Germinal center (tissue), 1 donor: ENCODE results near the gene LAIR2.
"Not testable (repeated sequence)": the region's sequence is repeated elsewhere in the genome, so short reads cannot be mapped to it uniquely, and the experiment has no call there.

Source experiments
- DNase-seq: peaks from one replicate; pipeline ENCODE4 v3.0.0; 2012; ENCODE audit warnings: mixed read lengths, low spot score

Gene LAIR2

DNA sequence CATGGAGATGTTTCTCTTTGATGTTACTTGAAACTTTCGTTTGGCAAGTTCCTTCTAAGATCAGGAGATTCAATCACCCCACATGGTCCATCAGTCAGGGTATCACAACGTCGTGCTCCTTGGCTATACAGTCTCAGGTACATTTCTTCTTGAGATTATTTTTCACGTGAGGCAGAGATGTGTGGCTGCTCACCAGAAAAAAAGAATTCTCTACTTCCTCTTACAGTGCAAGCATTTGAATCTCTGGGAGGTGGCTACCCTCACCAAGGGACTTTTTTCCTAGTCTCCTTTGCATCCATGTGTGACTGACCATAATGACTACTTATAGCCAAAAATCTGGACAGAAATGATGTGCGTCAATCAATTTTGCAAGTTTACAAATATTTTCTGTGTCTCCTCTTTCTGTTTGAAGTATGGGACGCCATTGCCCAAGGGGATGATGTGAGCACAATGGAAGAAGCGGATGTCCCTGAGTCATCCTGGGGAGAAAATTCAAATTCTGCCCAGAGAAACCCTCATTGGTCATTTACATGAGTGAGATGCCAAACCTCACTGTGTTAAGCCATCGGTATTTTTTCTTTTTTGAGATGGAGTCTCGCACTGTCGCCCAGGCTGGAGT is 8.6 kb upstream of the LAIR2 start:
- DNase-seq, result no peak

DNA sequence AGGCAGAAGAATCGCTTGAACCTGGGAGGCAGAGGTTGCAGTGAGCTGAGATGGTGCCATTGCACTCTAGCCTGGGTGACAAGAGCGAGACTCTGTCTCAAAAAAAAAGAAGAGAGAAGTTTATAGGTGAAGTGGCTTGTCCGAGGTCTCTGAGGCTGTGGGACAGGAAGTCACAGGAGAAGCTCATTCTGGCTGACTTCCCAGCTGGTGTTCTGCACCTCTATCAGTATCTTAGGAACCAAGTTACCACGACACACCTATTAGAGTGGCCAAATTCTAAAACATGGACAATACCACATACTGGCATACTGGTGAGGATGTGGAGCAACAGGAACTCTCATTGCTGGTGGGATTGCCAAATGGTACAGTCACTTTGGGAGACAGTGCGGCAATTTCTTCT is 7.3 kb upstream of the LAIR2 start:
- DNase-seq, result not testable (repeated sequence)

DNA sequence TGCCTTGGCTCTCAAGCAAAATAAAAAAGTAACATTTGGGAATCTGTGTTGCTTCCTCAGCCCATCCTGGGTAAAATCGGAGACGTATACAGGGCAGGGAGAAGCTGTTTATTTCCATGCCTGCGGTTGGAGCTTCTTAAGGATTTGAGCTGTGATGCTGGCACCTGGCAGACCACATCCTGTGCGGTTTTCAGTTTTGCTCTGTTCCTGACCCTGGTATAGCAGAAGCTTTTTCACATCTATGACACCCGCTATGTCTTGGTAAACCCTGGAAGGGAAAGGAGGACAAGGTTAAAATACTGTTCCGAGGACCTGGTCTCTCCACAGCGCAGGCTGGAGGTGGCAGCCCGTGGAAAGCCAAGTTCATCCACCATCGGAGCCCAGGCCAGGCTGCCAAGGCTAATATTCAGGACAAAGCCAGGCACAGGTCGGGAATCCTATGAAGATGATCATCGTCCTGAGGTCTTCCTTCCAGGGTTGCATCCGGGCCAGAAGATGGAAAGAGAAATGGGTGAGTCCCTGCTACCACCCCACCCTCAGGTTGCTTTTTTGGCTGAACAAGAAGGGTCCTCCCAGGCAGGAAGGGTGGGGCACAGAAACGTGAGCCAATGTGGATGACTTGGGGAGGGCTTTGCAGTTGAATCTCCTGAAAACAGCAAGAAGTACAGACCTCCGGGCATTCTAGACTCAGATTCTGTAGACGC is 4.7 kb upstream of the LAIR2 start:
- DNase-seq, result not testable (repeated sequence)

DNA sequence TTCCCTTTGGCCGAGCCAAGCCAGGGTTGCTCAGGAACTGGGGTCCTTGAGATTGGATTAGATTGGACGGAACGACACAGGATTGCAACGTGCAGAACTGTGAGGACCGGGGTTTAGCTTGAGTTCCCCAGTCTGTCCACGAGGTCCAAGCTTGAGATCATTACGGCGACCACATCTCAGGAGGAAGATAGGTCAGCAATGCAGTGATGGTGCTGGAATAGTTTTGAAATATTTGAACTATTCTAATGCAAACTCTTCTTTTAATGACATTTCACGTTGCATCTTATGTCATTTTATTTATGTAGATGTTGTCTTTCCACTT is 4.2 kb upstream of the LAIR2 start:
- not testable (repeated sequence) for DNase-seq

DNA sequence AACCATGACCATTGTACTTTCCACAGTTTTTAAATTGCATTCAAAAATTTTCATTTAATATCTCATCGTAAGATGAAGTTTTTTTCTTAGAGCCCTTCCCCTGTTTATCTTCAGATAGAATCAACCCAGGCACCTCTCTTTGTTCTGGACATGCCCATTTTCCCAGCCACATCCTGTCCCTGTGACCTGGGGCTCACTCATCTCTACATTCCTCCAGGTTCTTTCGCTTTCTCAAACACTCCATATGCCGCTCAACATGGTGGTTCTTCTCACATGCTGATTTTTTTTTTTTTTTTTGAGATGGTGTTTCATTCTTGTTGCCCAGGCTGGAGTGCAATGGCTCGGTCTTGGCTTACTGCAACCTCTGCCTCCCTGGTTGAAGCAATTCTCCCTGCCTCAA is 2.9 kb downstream of the LAIR2 start:
- DNase-seq, result not testable (repeated sequence)

DNA sequence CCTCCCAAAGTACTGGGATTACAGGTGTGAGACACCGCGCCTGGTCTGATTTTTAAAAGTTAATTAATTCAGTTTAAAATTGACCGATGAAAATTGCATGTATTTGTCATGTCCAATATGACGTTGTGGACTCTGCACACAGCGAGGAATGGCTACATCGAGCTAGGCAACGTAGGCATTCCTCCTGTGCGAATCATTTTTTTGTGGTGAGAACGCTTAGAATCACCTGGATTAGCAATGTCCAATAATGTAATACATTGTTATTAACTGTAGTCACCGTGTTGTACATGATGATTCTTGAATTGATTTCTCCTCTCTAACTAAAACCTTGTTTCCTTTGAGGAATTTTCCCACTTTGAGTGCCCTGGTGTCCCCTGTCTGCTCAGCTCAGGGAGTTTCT is 3.4 kb downstream of the LAIR2 start:
- no peak for DNase-seq

DNA sequence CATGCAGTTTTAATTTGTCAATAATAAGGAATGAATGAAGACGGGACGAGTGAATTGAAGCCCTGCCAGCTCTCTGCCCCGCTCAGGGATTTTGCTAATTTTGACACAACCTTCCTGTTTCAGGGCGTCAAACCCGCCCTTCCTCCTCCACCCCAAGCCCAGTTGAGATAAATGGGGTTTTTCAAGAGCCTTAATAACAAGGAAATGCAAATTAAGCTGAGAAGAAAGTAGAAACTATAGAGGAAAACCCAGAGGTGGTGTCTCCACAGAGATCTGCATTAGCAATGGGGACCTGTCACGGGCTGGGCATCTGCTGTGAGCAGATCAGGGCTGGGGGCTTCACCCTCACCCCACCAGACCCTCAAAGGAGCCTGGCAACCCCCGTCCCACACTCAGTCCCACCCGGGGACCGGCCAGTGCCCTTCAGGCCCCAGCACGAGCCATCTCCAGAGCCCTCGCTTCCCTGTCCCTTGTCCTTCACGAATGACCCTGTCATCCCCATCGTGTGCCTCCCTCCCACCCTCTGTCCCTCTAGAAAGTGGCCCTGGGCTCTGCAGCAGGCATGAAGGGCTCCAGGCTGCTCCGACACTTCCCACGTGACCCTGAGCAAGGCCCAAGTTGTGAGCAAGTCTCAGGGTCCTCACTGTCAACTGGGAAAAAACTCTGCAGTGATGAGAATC is 4.5 kb downstream of the LAIR2 start:
- not testable (repeated sequence) for DNase-seq

DNA sequence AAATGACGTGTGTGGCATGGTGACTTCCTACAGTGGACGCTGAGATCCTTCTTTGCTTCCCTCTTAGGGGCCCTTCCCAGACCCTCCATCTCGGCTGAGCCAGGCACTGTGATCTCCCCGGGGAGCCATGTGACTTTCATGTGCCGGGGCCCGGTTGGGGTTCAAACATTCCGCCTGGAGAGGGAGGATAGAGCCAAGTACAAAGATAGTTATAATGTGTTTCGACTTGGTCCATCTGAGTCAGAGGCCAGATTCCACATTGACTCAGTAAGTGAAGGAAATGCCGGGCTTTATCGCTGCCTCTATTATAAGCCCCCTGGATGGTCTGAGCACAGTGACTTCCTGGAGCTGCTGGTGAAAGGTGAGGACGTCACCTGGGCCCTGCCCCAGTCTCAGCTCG is 5.2 kb downstream of the LAIR2 start:
- no peak for DNase-seq

DNA sequence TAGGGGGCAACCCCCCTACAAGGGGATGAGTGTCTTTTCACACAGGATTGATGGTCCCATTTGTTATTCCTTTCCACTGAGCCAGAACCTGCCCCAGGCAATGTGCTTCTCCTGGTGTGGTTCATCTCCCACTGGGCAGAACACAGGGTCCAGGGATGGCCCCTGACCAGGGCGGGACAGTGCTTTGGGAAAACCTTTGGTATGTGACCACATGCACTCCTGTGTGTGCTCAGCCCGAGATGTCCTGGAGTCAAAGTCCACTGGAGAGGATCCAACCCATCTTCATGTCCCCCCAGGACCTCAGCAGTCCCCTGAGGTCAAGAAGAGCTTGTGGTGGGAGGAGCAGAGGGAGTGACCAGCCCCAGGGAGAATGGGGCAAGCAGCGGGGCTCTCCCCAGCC is 5.9 kb downstream of the LAIR2 start:
- not testable (repeated sequence) for DNase-seq

DNA sequence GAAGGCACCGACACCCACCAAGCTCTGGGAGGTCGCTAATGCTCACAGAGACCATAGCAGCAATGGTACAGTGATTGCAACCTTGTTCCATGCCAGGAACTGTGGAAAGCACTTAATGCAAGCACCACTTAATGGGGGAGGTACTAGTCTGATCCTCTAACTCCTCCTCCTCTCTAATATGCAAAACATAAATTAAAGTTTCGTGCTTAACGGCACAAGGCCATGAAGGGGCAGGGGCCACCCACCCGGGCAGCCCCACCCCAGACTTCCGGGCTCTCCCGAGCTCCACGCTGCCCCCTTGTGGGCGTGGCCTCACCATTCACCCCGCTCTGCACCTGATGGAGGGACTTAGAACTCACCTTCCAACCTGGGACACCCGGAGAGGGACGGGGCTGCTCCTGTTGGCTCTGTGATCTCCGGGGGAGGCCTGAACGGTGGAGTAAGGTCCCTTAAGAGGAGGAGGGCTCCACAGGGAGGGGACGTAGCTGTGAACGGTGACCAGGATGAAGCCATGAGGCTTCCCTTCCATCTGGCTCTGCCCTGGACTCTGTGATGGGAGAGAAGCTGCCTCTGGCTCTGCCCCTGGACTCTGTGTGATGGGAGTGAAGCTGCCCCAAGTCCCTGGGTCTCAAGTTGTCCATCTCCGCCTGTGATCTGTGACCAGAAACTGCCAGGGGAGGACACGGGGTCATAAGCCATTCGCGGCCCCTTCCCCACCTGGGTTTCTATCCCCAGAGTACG is 6.7 kb downstream of the LAIR2 start:
- DNase-seq, result not testable (repeated sequence)

DNA sequence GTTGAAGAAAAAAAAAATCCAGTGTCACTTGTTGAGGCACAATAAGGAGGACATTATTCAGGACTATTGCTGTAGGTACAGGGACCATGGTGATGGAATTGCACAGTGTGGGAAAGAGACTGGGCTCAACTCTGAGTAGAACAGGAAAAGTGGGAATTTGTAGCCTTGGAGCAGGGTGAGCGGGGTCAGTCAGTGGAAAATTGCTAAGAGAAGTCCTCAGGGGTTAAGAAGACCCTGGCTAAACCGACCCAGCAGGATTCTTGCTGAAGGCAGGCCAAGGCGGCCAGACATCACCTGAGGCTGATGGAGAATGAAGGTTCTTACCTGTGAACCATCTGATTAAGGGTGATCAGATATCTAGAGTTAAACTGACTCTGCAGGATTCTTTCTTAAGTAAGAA is 12.5 kb downstream of the LAIR2 start:
- DNase-seq, result no peak

DNA sequence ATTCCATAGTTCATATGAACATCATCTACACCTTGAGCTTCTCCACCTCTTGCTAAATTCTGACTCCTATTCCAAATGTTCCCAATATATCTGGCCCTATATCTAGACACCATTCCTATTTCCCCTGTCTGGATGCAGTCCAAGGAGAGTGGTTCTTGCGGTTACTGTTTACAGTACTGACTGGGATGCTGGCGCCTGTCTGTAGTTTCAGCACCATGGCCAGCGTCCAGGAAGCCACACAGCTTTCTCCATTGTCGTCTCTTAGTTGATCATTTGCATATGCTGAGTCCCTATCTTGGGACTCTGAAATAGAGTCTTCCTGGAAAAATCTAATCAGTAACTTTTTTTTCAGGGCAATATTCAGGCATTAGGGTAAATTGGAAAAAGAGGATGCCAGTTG is 14.9 kb downstream of the LAIR2 start:
- DNase-seq, result peak; percentile 50

DNA sequence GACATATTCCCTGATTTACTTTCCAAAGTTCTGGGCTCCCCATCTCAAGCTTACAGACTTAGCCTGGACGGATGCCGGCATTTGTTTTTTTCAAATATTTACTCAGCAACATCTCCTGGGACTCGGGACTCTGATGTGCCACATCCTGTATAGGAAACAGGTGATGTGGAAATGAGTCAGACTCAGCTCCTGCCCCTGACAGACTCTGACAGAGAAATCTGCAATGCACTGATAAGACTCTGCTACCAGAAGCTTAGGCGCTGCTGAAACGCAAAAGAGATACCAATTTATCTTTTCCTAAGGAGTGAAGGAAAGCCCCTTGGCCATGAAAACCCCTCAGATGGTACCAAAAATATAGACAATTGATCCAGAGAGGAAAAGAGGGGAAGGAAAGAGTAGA is 16.2 kb downstream of the LAIR2 start:
- DNase-seq, result no peak

DNA sequence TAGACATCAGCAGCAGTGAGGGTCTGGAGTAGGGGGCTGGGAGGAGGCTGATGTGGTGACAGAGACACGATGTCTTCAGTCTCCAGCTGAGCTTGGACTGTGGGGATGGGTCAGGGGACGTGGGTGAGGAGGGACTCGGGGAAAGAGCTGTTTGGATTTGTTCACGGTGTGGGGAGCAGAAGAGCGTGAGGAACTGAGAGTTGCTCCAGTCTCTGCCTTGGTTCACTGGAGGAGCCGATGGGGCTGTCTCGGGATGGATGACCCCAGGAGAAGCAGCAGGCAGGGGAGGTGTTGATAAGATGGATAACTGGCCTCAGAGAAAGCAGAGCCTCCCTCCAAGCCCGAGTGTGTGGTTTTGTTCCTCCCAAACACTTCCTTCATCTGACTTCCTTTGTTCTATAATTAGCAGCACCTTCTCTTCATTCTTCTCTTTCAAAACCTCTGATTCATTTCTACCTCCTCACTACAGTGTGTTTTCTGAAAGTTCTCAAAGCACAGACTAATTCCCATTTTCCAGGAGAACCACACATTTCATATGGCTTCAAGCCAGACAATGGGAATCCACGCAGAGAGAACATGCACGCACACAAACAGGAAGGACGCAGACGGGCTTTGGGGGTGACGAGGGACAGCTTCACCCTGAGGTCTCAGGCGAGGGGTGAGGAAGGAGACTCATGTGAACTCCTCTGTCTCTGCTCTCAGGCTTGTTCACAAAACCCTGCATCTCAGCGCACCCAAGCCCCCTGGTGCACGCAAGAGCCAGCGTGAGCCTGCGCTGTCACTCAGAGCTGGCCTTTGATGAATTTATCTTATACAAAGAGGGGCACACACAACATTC is 18.6 kb downstream of the LAIR2 start:
- no peak for DNase-seq

DNA sequence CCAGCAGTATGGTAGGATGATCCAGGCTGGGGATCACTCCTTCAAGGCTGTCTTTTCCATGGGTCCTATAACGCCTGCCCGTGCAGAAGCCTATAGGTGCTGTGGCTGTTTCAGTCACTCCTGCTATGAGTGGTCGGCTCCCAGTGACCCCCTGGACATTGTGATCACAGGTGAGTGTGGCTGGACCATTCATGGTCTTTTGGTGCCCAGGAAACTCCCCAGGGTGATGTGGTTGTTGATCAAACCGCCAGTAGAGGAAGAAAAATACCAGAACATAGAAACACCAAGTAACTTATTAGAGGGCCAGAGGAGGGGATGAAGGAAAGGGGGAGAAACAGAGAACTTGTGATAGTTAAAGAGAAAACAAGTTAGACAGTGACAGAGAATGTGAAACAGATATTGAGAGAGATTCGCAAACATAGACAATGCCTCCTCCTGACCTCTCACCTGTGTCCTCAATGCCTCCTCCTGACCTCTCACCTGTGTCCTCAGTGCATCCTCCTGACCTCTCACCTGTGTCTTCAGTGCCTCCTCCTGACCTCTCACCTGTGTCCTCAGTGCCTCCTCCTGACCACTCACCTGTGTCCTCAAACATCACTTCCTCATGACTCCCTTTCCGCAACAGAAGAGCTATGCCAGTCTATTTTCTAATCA is 19.4 kb downstream of the LAIR2 start:
- DNase-seq, result no peak

DNA sequence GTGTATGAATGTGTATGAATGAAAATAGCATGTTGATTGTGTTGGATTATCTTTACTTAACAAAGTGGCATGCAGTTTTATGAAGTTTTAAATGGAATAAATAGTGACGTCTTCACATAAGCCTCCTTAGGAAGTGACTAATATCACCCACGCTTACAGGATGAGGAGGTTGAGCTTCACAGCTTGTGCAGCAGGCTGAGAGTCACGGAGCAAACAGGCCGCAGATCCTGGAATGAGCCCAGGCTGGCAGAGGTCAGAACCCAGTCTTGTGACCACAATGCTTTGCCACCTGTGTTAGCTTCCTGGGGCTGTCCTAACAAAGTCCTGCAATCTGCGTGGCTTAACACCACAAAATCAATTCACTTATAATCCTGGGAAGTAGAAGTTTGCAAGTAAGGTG is 20.8 kb downstream of the LAIR2 start:
- DNase-seq, result no peak

DNA sequence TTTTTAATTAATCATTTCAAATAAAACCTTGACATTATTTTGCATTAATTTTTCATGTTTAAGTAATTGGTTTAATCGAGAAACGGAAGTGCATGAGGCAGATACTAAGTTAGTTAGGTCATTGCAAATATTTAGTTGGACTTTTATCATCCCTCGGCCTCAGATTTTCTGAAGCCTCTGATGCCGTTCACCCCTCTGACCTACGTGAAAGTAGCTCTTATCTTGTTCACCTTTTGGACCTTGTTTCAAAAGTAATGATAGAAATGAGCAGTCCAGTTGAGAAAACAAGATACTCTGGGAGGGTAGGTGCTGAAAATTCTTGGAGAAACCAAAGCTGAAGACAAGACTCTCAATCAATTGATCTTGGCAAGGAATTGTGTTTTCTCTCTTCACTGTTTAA is 23.0 kb downstream of the LAIR2 start:
- DNase-seq, result no peak

DNA sequence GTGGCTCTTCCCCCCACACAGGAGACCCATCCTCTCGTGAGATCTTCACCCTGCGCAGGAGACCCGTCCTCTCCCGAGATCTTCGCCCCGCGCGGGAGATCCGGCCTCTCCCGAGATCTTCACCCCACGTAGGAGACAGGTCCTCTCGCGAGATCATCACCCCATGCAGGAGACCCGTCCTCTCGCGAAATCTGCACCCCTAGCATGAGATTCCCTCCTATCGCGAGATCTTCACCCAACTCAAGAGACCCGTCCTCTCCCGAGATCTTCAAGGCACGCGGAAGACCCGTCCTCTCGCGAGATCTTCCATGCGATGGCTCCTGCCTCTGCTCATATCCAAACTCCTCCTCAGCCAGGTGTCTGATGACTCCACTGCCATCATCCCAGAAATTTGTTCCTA is 24.3 kb downstream of the LAIR2 start:
- DNase-seq, result no peak

DNA sequence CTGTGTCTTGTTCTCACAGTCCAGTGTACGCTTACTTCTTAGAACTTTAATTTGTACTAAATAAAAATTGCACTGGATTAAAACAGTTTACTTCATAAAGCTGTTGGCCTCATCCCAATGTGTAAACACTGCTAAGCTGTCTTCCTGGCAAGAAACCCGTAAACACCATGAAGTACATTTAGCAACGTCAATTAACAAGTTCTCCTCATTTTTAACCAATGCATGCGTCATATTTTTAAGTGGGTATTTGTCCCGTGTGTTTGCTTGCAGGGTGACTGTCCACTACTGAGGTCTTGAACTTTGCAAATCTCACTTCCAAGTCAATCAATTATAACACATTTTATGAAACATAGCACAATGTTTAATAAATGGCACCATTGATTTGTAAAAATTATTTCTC is 28.2 kb downstream of the LAIR2 start:
- DNase-seq, result no peak

DNA sequence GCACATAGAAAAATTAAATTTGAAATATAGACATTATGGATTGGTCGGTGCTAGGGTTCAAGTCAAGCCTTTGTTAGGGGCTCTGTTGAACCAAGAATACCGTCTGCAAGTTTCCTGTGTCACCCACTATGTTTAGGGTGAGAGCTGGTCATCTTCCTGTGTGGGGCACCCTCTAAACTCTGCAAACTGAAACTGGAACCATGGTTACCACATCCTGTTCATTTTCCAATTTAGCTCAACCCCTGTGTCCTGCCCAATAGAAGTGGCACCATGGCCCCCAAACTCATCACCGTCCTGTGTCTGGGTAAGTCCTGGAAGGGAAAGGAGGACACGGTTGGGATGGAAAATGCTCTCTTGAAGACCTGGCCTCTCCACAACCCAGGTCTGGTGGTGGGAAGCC is 29.9 kb downstream of the LAIR2 start:
- DNase-seq, result peak; percentile 18

DNA sequence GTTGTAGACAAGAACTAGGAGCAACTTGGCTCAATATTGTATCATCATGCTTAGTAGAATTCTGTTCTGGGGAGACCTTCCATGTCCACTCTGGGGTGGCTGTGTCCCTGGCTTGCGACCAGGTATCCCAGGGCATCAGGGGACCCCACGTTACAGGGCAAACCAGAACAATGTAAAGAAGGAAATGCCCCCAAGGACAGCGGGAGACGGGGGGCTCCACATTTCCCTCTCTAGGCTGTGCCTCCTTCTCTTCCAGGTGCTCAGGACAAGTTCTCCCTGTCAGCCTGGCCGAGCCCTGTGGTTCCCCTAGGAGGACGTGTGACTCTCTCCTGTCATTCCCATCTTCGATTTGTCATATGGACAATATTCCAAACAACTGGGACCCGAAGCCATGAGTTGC is 30.8 kb downstream of the LAIR2 start:
- no peak for DNase-seq

DNA sequence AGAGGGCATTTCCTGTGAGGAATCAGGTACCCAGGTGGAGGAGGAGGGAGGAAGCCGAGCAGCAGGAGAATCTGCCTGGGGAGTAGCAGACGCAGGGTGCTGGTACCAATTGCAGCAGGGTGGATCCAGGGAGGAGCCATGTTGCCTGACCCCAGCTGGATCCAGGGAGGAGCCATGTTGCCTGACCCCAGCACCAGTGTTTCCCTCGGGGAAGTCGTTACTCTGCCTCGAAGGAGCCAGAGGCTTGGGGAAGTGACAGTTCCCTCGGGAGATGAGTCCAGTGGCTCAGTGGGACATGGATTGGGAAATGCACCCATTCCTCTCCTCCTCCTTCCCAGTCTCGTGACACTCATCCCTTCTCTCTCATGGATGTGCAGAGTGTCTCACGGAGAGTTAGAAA is 31.5 kb downstream of the LAIR2 start:
- no peak for DNase-seq
